PC-9 (cell line): ENCODE measurements around the gene USF2.

Source experiments
- CTCF ChIP-seq: fragments of 200-600 bp; sonication (generic); conservative IDR thresholded peaks from 2 replicates; pipeline ENCODE4 v1.6.1; 2017; ENCODE audit warnings: mixed run types, antibody characterized with exemption, mild to moderate bottlenecking, moderate library complexity
- EZH2 ChIP-seq: fragments of 200-600 bp; sonication (generic); IDR thresholded peaks from 2 replicates; pipeline ENCODE4 v1.8.0; 2017; ENCODE audit warnings: antibody characterized with exemption, low read depth

- TF ChIP-seq CTCF: no peak
- TF ChIP-seq EZH2: no peak
These were observed 2.8 kb downstream of the USF2 start for GRCh38 chr19:35271546-35271945.
